Suprapubic skin (tissue), 4 donors: ENCODE data around the gene PON3. TPM values are rescaled to one million over a fixed set of nuclear protein-coding genes. Genes with fewer than 3 reads are reported as not detected.

Source experiments
- DNase-seq, 2 donors: peaks; one replicate each; pipeline ENCODE4 v3.0.0-alpha.2; 2019; ENCODE audit warnings: low spot score in 2 of 2
- H3K27ac ChIP-seq: fragments of 200-600 bp; sonication (generic); one replicate; pipeline ENCODE4 v1.5.1; 2019
- H3K27me3 ChIP-seq: fragments of 200-600 bp; sonication (generic); one replicate; pipeline ENCODE4 v1.5.1; 2019
- H3K36me3 ChIP-seq: fragments of 200-600 bp; sonication (generic); one replicate; pipeline ENCODE4 v1.5.1; 2019
- H3K4me1 ChIP-seq: fragments of 200-600 bp; sonication (generic); one replicate; pipeline ENCODE4 v1.5.1; 2019
- H3K4me3 ChIP-seq: fragments of 200-600 bp; sonication (generic); one replicate; pipeline ENCODE4 v1.5.1; 2019; ENCODE audit warnings: mild to moderate bottlenecking
- H3K9me3 ChIP-seq: fragments of 200-600 bp; sonication (generic); one replicate; pipeline ENCODE4 v1.5.1; 2019
- EP300 ChIP-seq: sonication (generic); formaldehyde crosslinking; IDR thresholded peaks from one replicate; pipeline ENCODE4 v1.6.1; 2017; ENCODE audit warnings: antibody characterized with exemption
- POLR2A ChIP-seq, 2 donors: fragments of 450-650 bp; IDR thresholded peaks; one replicate each; pipeline ENCODE4 v1.6.1; 2017; ENCODE audit warnings: antibody characterized with exemption in 2 of 2, mild to moderate bottlenecking in 2 of 2, moderate library complexity in 2 of 2
- POLR2AphosphoS5 ChIP-seq, 3 donors: sonication (generic); formaldehyde crosslinking; IDR thresholded peaks; one replicate each; pipeline ENCODE4 v1.6.1; 2017; ENCODE audit warnings: antibody characterized with exemption in 3 of 3
- WGBS: methylation state at CpG from one replicate; pipeline ENCODE4 v1.1.5; 2018; 5-methylcytosine and 5-hydroxymethylcytosine counted together
- total RNA-seq, 4 donors: library from RNA; depleted of rRNA; stranded (reverse); fragments of >200 nt; gene quantifications; one replicate each; pipeline ENCODE4 v1.1.0, GENCODE V29; 2016
- TF ChIP-seq, protein P1 (sequence below), 2 donors: fragments of 200-600 bp in 1 of 2; fragments of 450-650 bp in 1 of 2; sonication (generic) in 1 of 2; IDR thresholded peaks; one replicate each; pipeline ENCODE4 v1.5.1; 2016 to 2019; ENCODE audit warnings: antibody characterized with exemption in 2 of 2, mild to moderate bottlenecking in 1 of 2, moderate library complexity in 1 of 2

Gene PON3
- total RNA-seq, 4 donors from 2014 or later, result 2.9 to 14.5 (median 11.7) TPM

DNA sequence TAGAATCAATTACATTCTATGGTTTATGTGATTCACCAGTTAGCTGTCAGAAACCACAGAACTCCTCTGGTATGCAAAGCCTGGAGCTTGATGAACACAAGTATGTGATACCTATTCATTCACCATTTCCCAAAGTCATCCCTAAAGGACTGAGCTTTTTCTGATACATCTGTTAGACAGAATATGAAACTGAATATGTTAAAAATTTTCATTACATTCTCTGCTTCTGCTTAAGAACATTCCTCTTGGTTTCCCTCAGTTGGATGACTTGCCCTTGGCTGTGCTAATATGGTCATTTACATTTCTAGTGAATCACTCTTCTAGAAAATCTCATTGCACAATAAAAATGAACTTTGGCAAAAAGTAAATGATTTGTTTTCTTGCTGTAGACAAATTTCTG lies 61.1 kb downstream of the PON3 start:
- Histone ChIP-seq H3K36me3 (no peaks in the 10 kb centered on the region), H3K9me3 (no peaks in the 10 kb centered on the region), H3K4me1 (no peaks in the 10 kb centered on the region), H3K27ac (no peak overlapping the region), H3K27me3 (no peaks in the 10 kb centered on the region), H3K4me3 (no peak overlapping the region)
- TF ChIP-seq POLR2A (IDR thresholded peaks at IDR 0.05) (no peak), POLR2AphosphoS5 (IDR thresholded peaks at IDR 0.05) (no peak)
- TF ChIP-seq, protein P1, sequence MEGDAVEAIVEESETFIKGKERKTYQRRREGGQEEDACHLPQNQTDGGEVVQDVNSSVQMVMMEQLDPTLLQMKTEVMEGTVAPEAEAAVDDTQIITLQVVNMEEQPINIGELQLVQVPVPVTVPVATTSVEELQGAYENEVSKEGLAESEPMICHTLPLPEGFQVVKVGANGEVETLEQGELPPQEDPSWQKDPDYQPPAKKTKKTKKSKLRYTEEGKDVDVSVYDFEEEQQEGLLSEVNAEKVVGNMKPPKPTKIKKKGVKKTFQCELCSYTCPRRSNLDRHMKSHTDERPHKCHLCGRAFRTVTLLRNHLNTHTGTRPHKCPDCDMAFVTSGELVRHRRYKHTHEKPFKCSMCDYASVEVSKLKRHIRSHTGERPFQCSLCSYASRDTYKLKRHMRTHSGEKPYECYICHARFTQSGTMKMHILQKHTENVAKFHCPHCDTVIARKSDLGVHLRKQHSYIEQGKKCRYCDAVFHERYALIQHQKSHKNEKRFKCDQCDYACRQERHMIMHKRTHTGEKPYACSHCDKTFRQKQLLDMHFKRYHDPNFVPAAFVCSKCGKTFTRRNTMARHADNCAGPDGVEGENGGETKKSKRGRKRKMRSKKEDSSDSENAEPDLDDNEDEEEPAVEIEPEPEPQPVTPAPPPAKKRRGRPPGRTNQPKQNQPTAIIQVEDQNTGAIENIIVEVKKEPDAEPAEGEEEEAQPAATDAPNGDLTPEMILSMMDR (IDR thresholded peaks at IDR 0.05), result no peak
- DNase-seq, result no peak

DNA sequence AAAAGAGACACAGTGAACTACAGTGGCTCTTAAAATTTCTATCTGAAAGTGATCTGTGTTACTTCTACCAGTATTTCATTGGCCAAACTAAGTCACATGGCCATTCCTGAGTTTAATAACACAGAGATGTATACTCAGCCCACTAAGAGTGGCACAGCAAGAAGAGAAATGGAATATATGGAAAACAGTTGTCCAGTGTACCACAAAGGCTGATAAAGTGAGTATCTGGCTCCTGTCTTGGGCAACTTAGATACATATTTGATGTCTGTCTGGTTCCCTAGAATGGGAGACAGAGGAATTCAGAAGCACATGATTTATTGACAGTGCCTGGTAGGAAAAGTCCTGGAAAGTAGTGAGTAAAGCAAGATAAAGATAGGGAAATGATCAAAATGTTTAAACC lies 61.7 kb downstream of the PON3 start:
- H3K36me3 ChIP-seq, result no peaks in the 10 kb centered on the region
- no peak for DNase-seq
- H3K4me3 ChIP-seq, result no peak overlapping the region
- no peaks in the 10 kb centered on the region for H3K27me3 ChIP-seq
- no peaks in the 10 kb centered on the region for H3K9me3 ChIP-seq
- H3K27ac ChIP-seq, result no peak overlapping the region
- no peak for TF ChIP-seq EP300
- TF ChIP-seq POLR2A (IDR thresholded peaks at IDR 0.05), result no peak
- TF ChIP-seq POLR2AphosphoS5 (IDR thresholded peaks at IDR 0.05), result no peak
- TF ChIP-seq, protein P1 (IDR thresholded peaks at IDR 0.05), result no peak
- no peaks in the 10 kb centered on the region for H3K4me1 ChIP-seq

- Histone ChIP-seq H3K27me3 (no peaks in the 10 kb centered on the region), H3K4me1 (no peaks in the 10 kb centered on the region), H3K9me3 (no peaks in the 10 kb centered on the region), H3K36me3 (no peaks in the 10 kb centered on the region), H3K27ac (no peak overlapping the region), H3K4me3 (peak overlapping the region; percentile 26)
- TF ChIP-seq, protein P1 (IDR thresholded peaks at IDR 0.05), result no peak
- TF ChIP-seq POLR2AphosphoS5 (IDR thresholded peaks at IDR 0.05) (no peak), EP300 (no peak), POLR2A (IDR thresholded peaks at IDR 0.05) (no peak)
- WGBS, result 91% methylated on average over 1 of the region's 1 CpG
- no peak for DNase-seq
Measured at GRCh38 chr7:95330961-95331337, 65.2 kb downstream of the PON3 start.

DNA sequence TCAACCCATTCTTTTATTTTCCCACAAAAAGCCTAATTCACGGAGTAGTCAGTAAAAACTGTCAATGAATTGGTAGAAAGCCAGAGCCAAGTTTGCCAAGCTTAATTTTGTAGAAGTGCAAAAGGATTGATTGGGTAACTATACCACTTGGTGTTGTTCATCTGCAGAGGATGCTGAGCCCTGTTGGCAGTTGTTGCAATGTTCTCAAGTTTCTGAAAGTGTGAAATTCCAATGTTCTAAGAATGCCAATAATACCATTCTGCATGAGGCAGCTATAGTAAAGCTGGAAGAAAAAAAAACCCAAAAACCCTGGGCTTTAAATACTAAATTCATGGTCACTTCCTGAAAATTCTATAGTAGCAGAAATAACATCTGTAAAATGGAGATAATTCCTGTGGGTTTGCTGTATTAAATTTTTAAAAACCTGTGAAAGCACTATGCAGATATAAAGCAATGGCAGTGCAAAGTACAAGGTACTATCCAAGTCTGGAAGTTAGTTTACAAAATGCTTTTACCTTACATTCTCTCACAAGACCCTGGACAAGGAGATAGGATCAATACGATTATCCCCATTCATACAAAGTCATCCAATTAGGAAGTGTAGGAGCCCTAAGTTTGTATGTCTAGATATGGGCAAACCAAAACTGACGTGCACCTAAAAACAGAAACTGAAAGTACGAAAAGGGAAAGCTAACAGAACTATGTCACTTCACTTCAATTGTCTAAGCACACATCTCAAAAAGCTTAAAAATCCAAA lies 65.8 kb downstream of the PON3 start:
- TF ChIP-seq POLR2AphosphoS5 (IDR thresholded peaks at IDR 0.05), result no peak
- no peak for TF ChIP-seq POLR2A (IDR thresholded peaks at IDR 0.05)
- TF ChIP-seq, protein P1 (IDR thresholded peaks at IDR 0.05), result no peak
- no peak for TF ChIP-seq EP300
- Histone ChIP-seq H3K4me3 (peak overlapping the region; percentile 26), H3K9me3 (no peaks in the 10 kb centered on the region), H3K4me1 (no peaks in the 10 kb centered on the region), H3K27ac (no peak overlapping the region), H3K36me3 (no peaks in the 10 kb centered on the region), H3K27me3 (no peaks in the 10 kb centered on the region)
- WGBS, result 32% methylated on average over 4 of the region's 4 CpGs
- DNase-seq, result no peak

DNA sequence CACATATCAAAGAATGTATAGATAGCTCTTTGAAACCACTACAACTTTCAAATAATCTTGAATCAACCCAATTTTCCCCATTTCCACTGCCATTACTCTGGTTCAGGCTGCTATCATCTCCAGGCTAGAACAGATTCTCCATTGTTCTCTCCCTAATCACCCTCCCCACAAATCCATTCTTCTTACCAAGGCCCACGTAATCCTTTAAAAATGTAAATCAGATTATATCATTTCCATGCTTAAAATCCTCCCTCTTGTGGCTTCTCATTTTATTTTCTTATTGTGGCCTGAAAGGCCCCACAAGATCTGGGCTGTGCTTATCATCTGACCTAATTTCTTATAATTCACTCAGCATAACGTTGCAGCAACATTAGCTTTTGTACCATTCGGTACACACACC lies 68.8 kb downstream of the PON3 start:
- Histone ChIP-seq H3K4me1 (no peaks in the 10 kb centered on the region), H3K27me3 (peaks cover 13% of the 10 kb centered on the region), H3K27ac (no peak overlapping the region), H3K9me3 (no peaks in the 10 kb centered on the region), H3K4me3 (no peak overlapping the region), H3K36me3 (no peaks in the 10 kb centered on the region)
- 82% methylated on average over 3 of the region's 3 CpGs for WGBS
- DNase-seq, result no peak
- TF ChIP-seq, protein P1 (IDR thresholded peaks at IDR 0.05), result no peak
- no peak for TF ChIP-seq EP300
- no peak for TF ChIP-seq POLR2A (IDR thresholded peaks at IDR 0.05)
- TF ChIP-seq POLR2AphosphoS5 (IDR thresholded peaks at IDR 0.05), result no peak
